ENCODE data around the gene MS4A12. TPM values are rescaled to one million over a fixed set of nuclear protein-coding genes. Genes with fewer than 3 reads are reported as not detected.

Gene MS4A12
- total and polyA plus RNA-seq, 9 of the 15 experiments (the other 6 are each of a cell fraction or from before 2014, with no cell fraction given): not detected

- TF ChIP-seq CTCF (IDR thresholded peaks at IDR 0.05 in 2 of 3, conservative IDR thresholded peaks at IDR 0.05 in 1 of 3; ENCODE audit: insufficient read depth in 2 of 3, low read depth in 1 of 3, low read length in 3 of 3) (no peak), HINFP (tag; conservative IDR thresholded peaks at IDR 0.05; ENCODE audit: low read depth) (no peak), ZNF224 (CRISPR knock-in tag; IDR thresholded peaks at IDR 0.05) (no peak), ILF3 (IDR thresholded peaks at IDR 0.05; ENCODE audit: borderline replicate concordance) (no peak), ZNF318 (IDR thresholded peaks at IDR 0.05; ENCODE audit: borderline replicate concordance in 1 of 2, low read depth in 1 of 2) (no peak), MECOM (CRISPR knock-in tag; IDR thresholded peaks at IDR 0.05) (no peak), ZMIZ1 (IDR thresholded peaks at IDR 0.05; ENCODE audit: low read depth in 2 of 2, low read length in 2 of 2) (no peak), ZNF384 (IDR thresholded peaks at IDR 0.05; ENCODE audit: low read depth, low read length) (no peak), TBP (optimal IDR thresholded peaks at IDR 0.05; ENCODE audit: low read depth, low read length) (peak; percentile 18), HMGN3 (IDR thresholded peaks at IDR 0.05; ENCODE audit: borderline replicate concordance, extremely low read depth, insufficient read length, low read depth, low read length) (no peak)
Measured at GRCh38 chr11:60515144-60515855, 22.7 kb downstream of the MS4A12 start, which contains the start of gene MS4A13 (continued).

Measured in K562 (cell line).